Measurements from ENCODE around the gene MPP4.

GRCh38 chr2:201685156-201685555 is 13.3 kb downstream of the MPP4 start:
- TF ChIP-seq CTCF (IDR thresholded peaks at IDR 0.05; ENCODE audit: low read depth, low read length, missing input control) (no peak), REST (IDR thresholded peaks at IDR 0.05) (no peak), NR2F2 (IDR thresholded peaks at IDR 0.05) (no peak), GABPA (IDR thresholded peaks at IDR 0.05 in 1 of 2, conservative IDR thresholded peaks at IDR 0.05 in 1 of 2) (no peak)

Data from liver (tissue), 3 donors.